Natural killer cell (primary cell): Measurements from ENCODE around the gene SHISAL1. TPM values are rescaled to one million over a fixed set of nuclear protein-coding genes. Genes with fewer than 3 reads are reported as not detected.

Experiments
- ATAC-seq, 3 donors: fragments of 150-1000 bp in 2 of 3; fragments of 200-7000 bp in 1 of 3; cut with Tn5 transposase; 1 replicate in 1 of 3; 2 replicates in 2 of 3; pipeline ENCODE4 v1.10.0; 2021; ENCODE audit warnings: mild to moderate bottlenecking in 2 of 3, moderate library complexity in 2 of 3
- DNase-seq, 2 donors: peaks; one replicate each; pipeline versions ENCODE4 v3.0.0 to v3.0.0-alpha.2; 2013 to 2021; ENCODE audit warnings: mixed read lengths in 1 of 2
- H3K27ac ChIP-seq: one replicate; pipeline ENCODE4 v1.5.1; 2013; ENCODE audit warnings: mild to moderate bottlenecking, low read length
- H3K27me3 ChIP-seq: one replicate; pipeline ENCODE4 v1.6.1; 2013; ENCODE audit warnings: low read length; ENCODE audit not compliant: control insufficient read depth, insufficient read depth
- H3K36me3 ChIP-seq: one replicate; pipeline ENCODE4 v1.6.1; 2013; ENCODE audit warnings: low read length; ENCODE audit not compliant: control insufficient read depth, insufficient read depth
- H3K4me1 ChIP-seq: one replicate; pipeline ENCODE4 v1.6.1; 2013; ENCODE audit warnings: low read length; ENCODE audit not compliant: control insufficient read depth, insufficient read depth
- H3K4me3 ChIP-seq: one replicate; pipeline ENCODE4 v1.5.1; 2013; ENCODE audit warnings: low read length
- H3K9me3 ChIP-seq: one replicate; pipeline ENCODE4 v1.6.1; 2013; ENCODE audit warnings: low read length; ENCODE audit not compliant: control insufficient read depth, insufficient read depth
- H3K27ac Mint-ChIP-seq, 2 donors: one replicate each; pipeline ENCODE4 v1.8.0; 2022; ENCODE audit warnings: mild to moderate bottlenecking in 2 of 2, mixed read lengths in 2 of 2, moderate library complexity in 1 of 2
- H3K27me3 Mint-ChIP-seq, 2 donors: one replicate each; pipeline ENCODE4 v1.8.0; 2022; ENCODE audit warnings: low read depth in 2 of 2, mixed read lengths in 2 of 2
- H3K36me3 Mint-ChIP-seq: one replicate; pipeline ENCODE4 v1.8.0; 2022; ENCODE audit warnings: mixed read lengths
- H3K4me1 Mint-ChIP-seq, 2 donors: one replicate each; pipeline ENCODE4 v1.8.0; 2022; ENCODE audit warnings: mixed read lengths in 2 of 2
- H3K4me3 Mint-ChIP-seq: one replicate; pipeline ENCODE4 v1.8.0; 2022; ENCODE audit warnings: mild to moderate bottlenecking, moderate library complexity, mixed read lengths
- H3K9me3 Mint-ChIP-seq, 2 donors: one replicate each; pipeline ENCODE4 v1.8.0; 2022; ENCODE audit warnings: mixed read lengths in 2 of 2
- WGBS: methylation state at CpG from one replicate; pipeline ENCODE4 v1.1.7; 2013; ENCODE audit warnings: missing lambda C conversion rate; ENCODE audit not compliant: insufficient coverage; 5-methylcytosine and 5-hydroxymethylcytosine counted together
- intact Hi-C: fragments of 100-400 bp; cut with micrococcal nuclease; formaldehyde crosslinking; loops from one replicate; pipeline ENCODE4 v1.14.2; 2022
- total RNA-seq, 4 donors: library from RNA; stranded (reverse); fragments of 120-200 nt in 1 of 4; gene quantifications; one replicate each; pipeline versions ENCODE4 v1.2.3 to v1.2.4, GENCODE V29; 2013 to 2022
- TF ChIP-seq, protein P1 (sequence below): fragments of 200-600 bp; IDR thresholded peaks from one replicate; pipeline ENCODE4 v1.8.0; 2022; ENCODE audit warnings: antibody characterized with exemption

The SHISAL1 gene
- total RNA-seq, 3 donors from 2014 or later (not counting 1 experiment from before 2014, with no cell fraction given), result not detected

DNA sequence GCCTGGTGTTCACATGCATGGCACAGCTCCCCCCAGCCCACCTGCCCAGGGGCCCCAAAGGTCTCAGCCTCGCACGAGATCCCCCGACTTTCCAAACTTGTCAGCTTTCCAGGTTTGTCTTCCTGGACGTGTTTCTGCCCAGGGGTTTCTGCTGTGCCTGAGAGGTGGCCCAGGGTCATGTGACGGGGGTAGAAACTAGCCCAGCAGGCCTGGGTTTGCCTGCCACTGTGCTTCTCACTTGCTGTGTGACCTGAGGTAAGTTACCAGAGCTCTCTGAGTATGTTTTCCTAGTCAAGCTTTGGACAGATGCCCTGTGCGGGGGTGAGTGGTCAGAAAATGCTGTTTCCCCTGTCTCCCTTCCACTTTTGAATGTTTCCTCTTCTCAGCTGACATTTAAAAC, 38.3 kb upstream of the SHISAL1 start:
- Histone ChIP-seq H3K4me1 (no peaks in the 10 kb centered on the region), H3K9me3 (no peaks in the 10 kb centered on the region), H3K4me3 (no peak overlapping the region), H3K27ac (no peak overlapping the region), H3K36me3 (no peaks in the 10 kb centered on the region), H3K27me3 (peaks cover 4% of the 10 kb centered on the region)
- Mint-ChIP-seq H3K9me3 (no peaks in the 10 kb centered on the region), H3K27ac (no peak overlapping the region), H3K4me1 (peaks cover 0 to 5% of the 10 kb centered on the region in 2 donors), H3K27me3 (peaks cover 0 to 16% of the 10 kb centered on the region in 2 donors), H3K36me3 (no peaks in the 10 kb centered on the region), H3K4me3 (no peak overlapping the region)
- DNase-seq (no peak), ATAC-seq (no peak)
- TF ChIP-seq, protein P1, sequence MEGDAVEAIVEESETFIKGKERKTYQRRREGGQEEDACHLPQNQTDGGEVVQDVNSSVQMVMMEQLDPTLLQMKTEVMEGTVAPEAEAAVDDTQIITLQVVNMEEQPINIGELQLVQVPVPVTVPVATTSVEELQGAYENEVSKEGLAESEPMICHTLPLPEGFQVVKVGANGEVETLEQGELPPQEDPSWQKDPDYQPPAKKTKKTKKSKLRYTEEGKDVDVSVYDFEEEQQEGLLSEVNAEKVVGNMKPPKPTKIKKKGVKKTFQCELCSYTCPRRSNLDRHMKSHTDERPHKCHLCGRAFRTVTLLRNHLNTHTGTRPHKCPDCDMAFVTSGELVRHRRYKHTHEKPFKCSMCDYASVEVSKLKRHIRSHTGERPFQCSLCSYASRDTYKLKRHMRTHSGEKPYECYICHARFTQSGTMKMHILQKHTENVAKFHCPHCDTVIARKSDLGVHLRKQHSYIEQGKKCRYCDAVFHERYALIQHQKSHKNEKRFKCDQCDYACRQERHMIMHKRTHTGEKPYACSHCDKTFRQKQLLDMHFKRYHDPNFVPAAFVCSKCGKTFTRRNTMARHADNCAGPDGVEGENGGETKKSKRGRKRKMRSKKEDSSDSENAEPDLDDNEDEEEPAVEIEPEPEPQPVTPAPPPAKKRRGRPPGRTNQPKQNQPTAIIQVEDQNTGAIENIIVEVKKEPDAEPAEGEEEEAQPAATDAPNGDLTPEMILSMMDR, result no peak
- intact Hi-C loops, result no loop called here
- 72% methylated on average over 6 of the region's 6 CpGs for WGBS

DNA sequence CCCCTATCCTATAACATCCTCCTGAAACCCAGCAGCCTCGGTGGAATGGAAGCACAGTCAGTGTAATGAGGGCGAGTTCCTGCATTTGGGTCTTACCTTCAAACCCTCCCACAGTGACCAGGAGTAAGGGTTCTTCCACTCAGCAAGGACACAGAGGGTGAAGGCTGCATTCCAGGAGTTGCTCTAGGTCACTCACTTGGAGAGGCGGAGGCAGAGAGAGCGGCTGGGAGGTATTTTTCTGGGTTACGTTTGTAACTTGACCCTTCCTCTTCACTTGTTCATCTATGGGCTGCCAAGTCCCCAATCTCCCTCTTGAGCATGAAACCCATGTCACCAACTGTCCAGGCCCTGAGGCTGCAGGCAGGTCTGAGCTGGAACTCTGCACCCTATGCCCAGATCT, 36.8 kb upstream of the SHISAL1 start:
- Mint-ChIP-seq H3K36me3 (no peaks in the 10 kb centered on the region), H3K9me3 (no peaks in the 10 kb centered on the region), H3K4me3 (no peak overlapping the region), H3K27ac (no peak overlapping the region), H3K27me3 (peaks cover 0 to 22% of the 10 kb centered on the region in 2 donors), H3K4me1 (peaks cover 0 to 5% of the 10 kb centered on the region in 2 donors)
- intact Hi-C loops, result no loop called here
- no peaks in the 10 kb centered on the region for H3K9me3 ChIP-seq
- H3K36me3 ChIP-seq, result no peaks in the 10 kb centered on the region
- no peaks in the 10 kb centered on the region for H3K4me1 ChIP-seq
- ATAC-seq, result no peak
- H3K27me3 ChIP-seq, result peaks cover 4% of the 10 kb centered on the region
- TF ChIP-seq, protein P1, result no peak
- WGBS, result 88% methylated on average over 5 of the region's 5 CpGs
- no peak for DNase-seq
- H3K27ac ChIP-seq, result no peak overlapping the region
- H3K4me3 ChIP-seq, result no peak overlapping the region

DNA sequence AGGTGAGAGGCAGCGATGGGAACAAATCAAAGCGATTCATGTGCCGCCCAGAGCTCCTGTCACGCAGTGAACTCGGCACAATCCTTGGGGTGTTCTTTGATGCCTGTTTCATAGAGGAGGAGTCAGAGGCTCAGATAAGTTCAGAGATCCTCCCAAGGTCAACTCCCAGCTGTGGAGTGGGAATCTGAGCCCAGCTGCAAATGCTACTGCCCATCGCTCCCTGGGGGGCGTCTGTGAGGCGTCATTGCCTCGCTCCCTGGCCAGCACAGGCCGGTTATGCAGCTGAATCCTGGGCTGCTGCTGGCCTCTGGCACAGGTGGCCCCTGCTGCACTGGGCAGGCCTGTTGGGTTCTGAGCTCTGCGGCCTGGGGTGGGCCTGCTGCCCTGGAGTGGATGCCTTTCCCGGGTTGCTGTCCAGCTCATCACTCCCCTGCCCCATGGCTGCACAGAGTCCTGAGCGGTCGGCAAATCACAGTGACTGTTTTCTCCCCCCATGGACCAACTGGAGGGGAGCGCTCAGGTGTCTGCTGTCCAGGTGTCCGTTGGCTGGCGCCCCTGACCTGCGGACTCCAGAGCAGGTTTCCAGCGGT, 36.3 kb upstream of the SHISAL1 start:
- H3K4me3 ChIP-seq, result no peak overlapping the region
- peaks cover 0 to 5% of the 10 kb centered on the region in 2 donors for H3K4me1 Mint-ChIP-seq
- no peak overlapping the region for H3K27ac Mint-ChIP-seq
- WGBS, result 84% methylated on average over 19 of the region's 19 CpGs
- DNase-seq (no peak), ATAC-seq (no peak)
- no peak overlapping the region for H3K4me3 Mint-ChIP-seq
- H3K36me3 ChIP-seq, result no peaks in the 10 kb centered on the region
- intact Hi-C loops, result no loop called here
- no peaks in the 10 kb centered on the region for H3K36me3 Mint-ChIP-seq
- no peaks in the 10 kb centered on the region for H3K9me3 ChIP-seq
- H3K4me1 ChIP-seq, result no peaks in the 10 kb centered on the region
- peaks cover 0 to 19% of the 10 kb centered on the region in 2 donors for H3K27me3 Mint-ChIP-seq
- no peak overlapping the region for H3K27ac ChIP-seq
- no peaks in the 10 kb centered on the region for H3K9me3 Mint-ChIP-seq
- TF ChIP-seq, protein P1, result no peak
- peaks cover 4% of the 10 kb centered on the region for H3K27me3 ChIP-seq

DNA sequence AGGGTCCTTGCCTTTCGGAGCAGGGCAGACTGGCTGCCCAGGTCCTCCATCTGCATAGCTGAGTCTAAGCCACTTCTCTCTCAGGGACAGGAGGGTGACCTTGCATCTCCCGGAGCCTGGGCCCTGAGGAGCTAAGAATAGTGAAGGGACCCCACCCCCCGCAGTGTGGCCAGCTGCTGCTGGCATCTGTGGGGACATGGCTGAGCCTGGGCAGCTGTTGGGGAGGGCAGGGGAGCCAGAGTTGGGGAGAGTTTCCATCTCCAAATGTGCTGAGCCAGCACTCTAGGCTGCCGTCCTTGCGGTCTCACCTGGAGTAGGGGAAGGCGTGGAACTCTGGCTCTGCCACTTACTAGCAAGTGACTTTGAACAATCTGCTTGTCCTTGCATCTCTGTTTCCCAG, 34.8 kb upstream of the SHISAL1 start:
- no peak overlapping the region for H3K4me3 ChIP-seq
- Mint-ChIP-seq H3K27me3 (peaks cover 0 to 13% of the 10 kb centered on the region in 2 donors), H3K4me3 (no peak overlapping the region), H3K9me3 (no peaks in the 10 kb centered on the region), H3K36me3 (no peaks in the 10 kb centered on the region), H3K4me1 (peaks cover 0 to 5% of the 10 kb centered on the region in 2 donors), H3K27ac (no peak overlapping the region)
- peaks cover 3% of the 10 kb centered on the region for H3K27me3 ChIP-seq
- no peaks in the 10 kb centered on the region for H3K4me1 ChIP-seq
- TF ChIP-seq, protein P1, result no peak
- DNase-seq (no peak), ATAC-seq (no peak)
- no peaks in the 10 kb centered on the region for H3K9me3 ChIP-seq
- WGBS, result 92% methylated on average over 6 of the region's 6 CpGs
- no peaks in the 10 kb centered on the region for H3K36me3 ChIP-seq
- no peak overlapping the region for H3K27ac ChIP-seq
- intact Hi-C loops, result no loop called here
